PC-9 (cell line): ENCODE results near the gene MEF2C. TPM values are rescaled to one million over a fixed set of nuclear protein-coding genes. Genes with fewer than 3 reads are reported as not detected.

Experiments
- BruUV-seq: library from RNA; stranded (reverse); fragments of 400-500 nt; replicated peaks from 2 replicates; lab custom pipeline; 2021; lab: Mats Ljungman, UMichigan
- CTCF ChIA-PET: fragments of 300-600 bp; sonication (Branson Sonifier 250); formaldehyde crosslinking; loops from one replicate; lab custom pipeline; 2022; ENCODE audit warnings: antibody characterized with exemption; lab: Charles Lee
- POLR2A ChIA-PET: fragments of 300-600 bp; sonication (Branson Sonifier 250); formaldehyde crosslinking; loops from one replicate; lab custom pipeline; 2022; ENCODE audit warnings: antibody characterized with exemption; ENCODE audit not compliant: unreplicated experiment; lab: Charles Lee
- DNase-seq, 2 experiments: peaks; one replicate each; pipeline versions ENCODE4 v3.0.0 to v3.0.0-alpha.2; 2015 to 2022; ENCODE audit warnings: mixed read lengths in 1 of 2
- H2AFZ ChIP-seq: fragments of 200-600 bp; sonication (generic); 2 replicates; pipeline ENCODE4 v1.8.1; 2017; ENCODE audit warnings: antibody characterized with exemption
- H3F3A ChIP-seq: fragments of 200-600 bp; sonication (generic); 2 replicates; pipeline ENCODE4 v1.8.1; 2017; ENCODE audit warnings: antibody characterized with exemption, mild to moderate bottlenecking, low read depth; ENCODE audit not compliant: insufficient read depth
- H3K27ac ChIP-seq: fragments of 200-600 bp; sonication (generic); 2 replicates; pipeline ENCODE4 v1.6.1; 2016; ENCODE audit warnings: mixed run types
- H3K27me3 ChIP-seq: fragments of 200-600 bp; sonication (generic); 2 replicates; pipeline ENCODE4 v1.6.1; 2016; ENCODE audit warnings: low read depth, mixed run types; ENCODE audit not compliant: insufficient read depth
- H3K36me3 ChIP-seq: fragments of 200-600 bp; sonication (generic); 2 replicates; pipeline ENCODE4 v1.6.1; 2016; ENCODE audit warnings: low read depth, mixed run types
- H3K4me1 ChIP-seq: fragments of 200-600 bp; sonication (generic); replicated peaks from 2 replicates; pipeline ENCODE4 v1.6.1; 2016; ENCODE audit warnings: mixed run types; ENCODE audit not compliant: insufficient read depth
- H3K4me2 ChIP-seq: fragments of 200-600 bp; sonication (generic); 2 replicates; pipeline ENCODE4 v1.6.1; 2017; ENCODE audit warnings: mixed run types
- H3K4me3 ChIP-seq: fragments of 200-600 bp; sonication (generic); 2 replicates; pipeline ENCODE4 v1.6.1; 2016; ENCODE audit warnings: mixed run types
- H3K79me2 ChIP-seq: fragments of 200-600 bp; sonication (generic); 2 replicates; pipeline ENCODE4 v1.6.1; 2017; ENCODE audit warnings: low read depth, mixed run types
- H3K9me2 ChIP-seq: fragments of 200-600 bp; sonication (generic); 2 replicates; pipeline ENCODE4 v1.8.1; 2017; ENCODE audit warnings: mild to moderate bottlenecking; ENCODE audit not compliant: insufficient read depth
- H3K9me3 ChIP-seq: fragments of 200-600 bp; sonication (generic); 2 replicates; pipeline ENCODE4 v1.8.1; 2016; ENCODE audit warnings: low read depth; ENCODE audit not compliant: insufficient read depth
- H4K20me1 ChIP-seq: fragments of 200-600 bp; sonication (generic); 2 replicates; pipeline ENCODE4 v1.8.1; 2017; ENCODE audit not compliant: insufficient read depth
- EZH2 ChIP-seq: fragments of 200-600 bp; sonication (generic); IDR thresholded peaks from 2 replicates; pipeline ENCODE4 v1.8.0; 2017; ENCODE audit warnings: antibody characterized with exemption, low read depth
- intact Hi-C: fragments of 100-400 bp; cut with micrococcal nuclease; formaldehyde crosslinking; loops from one replicate; pipeline ENCODE4 v1.10.0; 2022; ENCODE audit not compliant: unreplicated experiment
- total RNA-seq: library from RNA; stranded (reverse); gene quantifications from 2 replicates; pipeline ENCODE4 v1.2.3, GENCODE V29; 2021
- TF ChIP-seq, protein P1 (sequence below): fragments of 200-600 bp; sonication (generic); conservative IDR thresholded peaks from 2 replicates; pipeline ENCODE4 v1.6.1; 2017; ENCODE audit warnings: mixed run types, antibody characterized with exemption, mild to moderate bottlenecking, moderate library complexity

The MEF2C gene
- total RNA-seq, 1 experiment from 2014 or later: 2.5 TPM

DNA sequence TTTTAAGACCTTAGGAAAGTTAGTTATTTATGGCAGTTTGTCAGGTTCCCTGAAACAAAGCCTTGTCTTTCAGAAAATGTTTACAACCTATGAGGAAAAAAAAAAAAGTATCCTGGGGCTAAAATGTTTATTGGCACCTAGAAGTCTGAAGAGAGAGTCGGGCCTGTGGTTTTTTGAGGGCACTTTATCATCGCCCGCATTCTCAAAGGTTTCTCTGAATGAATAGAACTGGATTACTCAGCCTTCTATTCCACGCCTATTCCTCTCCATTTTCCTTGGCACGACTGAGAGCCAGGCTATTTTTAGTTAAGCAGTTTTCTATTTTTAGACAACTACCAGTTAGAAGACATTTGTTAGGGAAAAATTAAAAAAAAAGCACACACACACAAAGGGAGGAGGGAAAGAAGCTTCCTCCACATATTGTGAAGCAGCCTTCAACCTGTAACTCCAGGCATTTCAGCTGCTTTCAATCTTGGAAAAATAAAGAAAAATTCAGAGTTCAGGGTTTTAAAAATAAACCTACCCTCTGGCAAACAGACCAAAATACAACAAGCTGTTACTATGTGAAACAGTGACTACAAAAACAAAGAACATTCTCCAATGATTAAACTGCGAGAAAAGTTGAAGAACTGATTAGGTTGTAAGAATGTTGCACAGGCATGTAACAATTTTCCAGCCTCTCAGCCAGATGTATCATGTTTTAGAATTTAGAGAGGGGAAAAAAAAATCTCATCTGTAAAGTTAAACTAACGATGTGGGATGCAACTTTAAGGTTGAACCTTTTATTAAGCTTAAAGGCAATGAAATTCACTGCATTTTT lies 97.0 kb downstream of the MEF2C start:
- DNase-seq: peak; percentile 68 to 93
- H3K36me3 ChIP-seq: no peaks in the 10 kb centered on the region
- ChIA-PET CTCF (no interaction called here), POLR2A (interaction anchor here (0.7 kb wide), 2 partner anchors 97 to 238 kb away, joined by 5 to 6 read pairs; partner anchors contain the start of gene MEF2C)
- H3K27ac ChIP-seq: peak overlapping the region; percentile 96
- BruUV-seq: no TSS peak
- TF ChIP-seq, protein P1, sequence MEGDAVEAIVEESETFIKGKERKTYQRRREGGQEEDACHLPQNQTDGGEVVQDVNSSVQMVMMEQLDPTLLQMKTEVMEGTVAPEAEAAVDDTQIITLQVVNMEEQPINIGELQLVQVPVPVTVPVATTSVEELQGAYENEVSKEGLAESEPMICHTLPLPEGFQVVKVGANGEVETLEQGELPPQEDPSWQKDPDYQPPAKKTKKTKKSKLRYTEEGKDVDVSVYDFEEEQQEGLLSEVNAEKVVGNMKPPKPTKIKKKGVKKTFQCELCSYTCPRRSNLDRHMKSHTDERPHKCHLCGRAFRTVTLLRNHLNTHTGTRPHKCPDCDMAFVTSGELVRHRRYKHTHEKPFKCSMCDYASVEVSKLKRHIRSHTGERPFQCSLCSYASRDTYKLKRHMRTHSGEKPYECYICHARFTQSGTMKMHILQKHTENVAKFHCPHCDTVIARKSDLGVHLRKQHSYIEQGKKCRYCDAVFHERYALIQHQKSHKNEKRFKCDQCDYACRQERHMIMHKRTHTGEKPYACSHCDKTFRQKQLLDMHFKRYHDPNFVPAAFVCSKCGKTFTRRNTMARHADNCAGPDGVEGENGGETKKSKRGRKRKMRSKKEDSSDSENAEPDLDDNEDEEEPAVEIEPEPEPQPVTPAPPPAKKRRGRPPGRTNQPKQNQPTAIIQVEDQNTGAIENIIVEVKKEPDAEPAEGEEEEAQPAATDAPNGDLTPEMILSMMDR: no peak
- TF ChIP-seq EZH2: no peak
- H3K4me3 ChIP-seq: peak overlapping the region; percentile 28; the same call in 1 of the 2 replicates
- H3K9me3 ChIP-seq: no peaks in the 10 kb centered on the region
- intact Hi-C loops: loop anchor here (1.0 to 5.0 kb wide), 4 partner anchors 43 to 1374 kb away; partner anchors contain the start of genes CCNH and MEF2C
- no peaks in the 10 kb centered on the region for H3K9me2 ChIP-seq
- peaks cover 24% of the 10 kb centered on the region for H3F3A ChIP-seq
- no peaks in the 10 kb centered on the region for H3K27me3 ChIP-seq
- peaks cover 32% of the 10 kb centered on the region for H3K4me1 ChIP-seq
- H3K79me2 ChIP-seq: no peaks in the 10 kb centered on the region
- H3K4me2 ChIP-seq: peak overlapping the region; percentile 67
- H4K20me1 ChIP-seq: no peaks in the 10 kb centered on the region
- 0 out of 2 replicates have a peak overlapping the region, but pooled peaks have one; percentile 50 for H2AFZ ChIP-seq

DNA sequence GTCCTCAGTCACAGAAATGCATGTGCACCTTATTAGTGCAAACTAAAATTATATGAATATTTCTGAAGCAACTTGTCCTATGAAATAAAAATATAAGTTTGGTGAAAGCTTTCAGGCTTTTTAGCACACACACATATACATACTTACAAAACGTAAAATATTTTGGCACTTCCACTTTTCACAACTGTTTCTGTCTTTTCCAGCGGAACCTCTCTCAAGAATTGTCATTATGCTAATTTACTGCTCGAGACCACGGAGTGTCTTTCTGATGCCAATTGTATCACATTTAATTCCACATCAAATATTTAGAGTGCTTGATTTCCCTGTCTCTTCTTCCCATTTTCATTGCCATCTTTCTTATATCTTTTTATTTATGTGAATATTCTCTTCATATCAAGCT lies 100.4 kb downstream of the MEF2C start:
- H3K27me3 ChIP-seq: no peaks in the 10 kb centered on the region
- TF ChIP-seq EZH2: no peak
- TF ChIP-seq, protein P1: no peak
- H3K36me3 ChIP-seq: no peaks in the 10 kb centered on the region
- H3K4me1 ChIP-seq: peaks cover 32% of the 10 kb centered on the region
- no peak overlapping the region for H3K4me3 ChIP-seq
- POLR2A ChIA-PET: no interaction called here
- H2AFZ ChIP-seq: no peak overlapping the region
- CTCF ChIA-PET: no interaction called here
- H3F3A ChIP-seq: peaks cover 24% of the 10 kb centered on the region
- intact Hi-C loops: no loop called here
- H3K79me2 ChIP-seq: no peaks in the 10 kb centered on the region
- H3K9me3 ChIP-seq: no peaks in the 10 kb centered on the region
- BruUV-seq: no TSS peak
- H3K27ac ChIP-seq: no peak overlapping the region
- no peaks in the 10 kb centered on the region for H4K20me1 ChIP-seq
- H3K9me2 ChIP-seq: no peaks in the 10 kb centered on the region
- no peak for DNase-seq
- H3K4me2 ChIP-seq: no peak overlapping the region

GRCh38 chr5:88780736-88781135 lies 102.2 kb downstream of the MEF2C start:
- no peaks in the 10 kb centered on the region for H4K20me1 ChIP-seq
- H3K4me3 ChIP-seq: no peak overlapping the region
- no peaks in the 10 kb centered on the region for H3K9me2 ChIP-seq
- no peaks in the 10 kb centered on the region for H3K36me3 ChIP-seq
- no TSS peak for BruUV-seq
- CTCF ChIA-PET: no interaction called here
- DNase-seq: no peak
- H2AFZ ChIP-seq: no peak overlapping the region
- no peaks in the 10 kb centered on the region for H3K27me3 ChIP-seq
- H3K4me1 ChIP-seq: peaks cover 21% of the 10 kb centered on the region
- POLR2A ChIA-PET: no interaction called here
- H3K79me2 ChIP-seq: no peaks in the 10 kb centered on the region
- H3K27ac ChIP-seq: no peak overlapping the region
- peaks cover 13% of the 10 kb centered on the region for H3F3A ChIP-seq
- H3K9me3 ChIP-seq: no peaks in the 10 kb centered on the region
- intact Hi-C loops: no loop called here
- no peak overlapping the region for H3K4me2 ChIP-seq
- no peak for TF ChIP-seq EZH2
- TF ChIP-seq, protein P1: no peak
